GM18511 (cell line): ENCODE measurements around the gene HPN.
"Not testable (repeated sequence)": the region's sequence is repeated elsewhere in the genome, so short reads cannot be mapped to it uniquely, and the experiment has no call there.

Source experiments
- ATAC-seq: cut with Tn5 transposase; IDR thresholded peaks from one replicate; pipeline ENCODE4 v1.9.1; 2021; ENCODE audit warnings: mild to moderate bottlenecking, moderate library complexity; ENCODE audit not compliant: unreplicated experiment

Gene HPN

GRCh38 chr19:35008891-35009341, 32.6 kb upstream of the HPN start:
- no peak for ATAC-seq

GRCh38 chr19:35009424-35010415, 31.8 kb upstream of the HPN start:
- ATAC-seq = no peak

- ATAC-seq = no peak
Observed at GRCh38 chr19:35011091-35011689, 30.3 kb upstream of the HPN start.

- no peak for ATAC-seq
Observed at GRCh38 chr19:35011737-35012682, 29.5 kb upstream of the HPN start.

GRCh38 chr19:35013041-35013819, 28.3 kb upstream of the HPN start:
- no peak for ATAC-seq

GRCh38 chr19:35013820-35014754, 27.4 kb upstream of the HPN start:
- no peak for ATAC-seq

- not testable (repeated sequence) for ATAC-seq
Observed at GRCh38 chr19:35014774-35015173, 26.7 kb upstream of the HPN start.

GRCh38 chr19:35015270-35015953, 26.1 kb upstream of the HPN start:
- ATAC-seq = no peak

- no peak for ATAC-seq
Observed at GRCh38 chr19:35015954-35016351, 25.6 kb upstream of the HPN start.

- no peak for ATAC-seq
Observed at GRCh38 chr19:35017507-35017906, 24.0 kb upstream of the HPN start.

GRCh38 chr19:35018379-35018778, 23.1 kb upstream of the HPN start:
- ATAC-seq = no peak

GRCh38 chr19:35019144-35019543, 22.4 kb upstream of the HPN start:
- no peak for ATAC-seq

- ATAC-seq = no peak
Observed at GRCh38 chr19:35021016-35021415, 20.5 kb upstream of the HPN start.

GRCh38 chr19:35021596-35021995, 19.9 kb upstream of the HPN start:
- ATAC-seq = no peak

- no peak for ATAC-seq
Observed at GRCh38 chr19:35022460-35022859, 19.1 kb upstream of the HPN start.

- no peak for ATAC-seq
Observed at GRCh38 chr19:35023428-35023827, 18.1 kb upstream of the HPN start.

- no peak for ATAC-seq
Observed at GRCh38 chr19:35024095-35024494, 17.4 kb upstream of the HPN start.

GRCh38 chr19:35025969-35026368, 15.6 kb upstream of the HPN start:
- ATAC-seq = no peak

- no peak for ATAC-seq
Observed at GRCh38 chr19:35026418-35026817, 15.1 kb upstream of the HPN start.
